SW 1271 (cell line): ENCODE measurements around the gene RPGRIP1.
"Not testable (repeated sequence)": the region's sequence is repeated elsewhere in the genome, so short reads cannot be mapped to it uniquely, and the experiment has no call there.

ENCODE experiments used
- DNase-seq, 2 experiments: peaks; one replicate each; lab custom pipeline; 2025; lab: John Stamatoyannopoulos, UW

RPGRIP1 gene

GRCh38 chr14:21299562-21300130, 19.8 kb downstream of the RPGRIP1 start:
- no peak for DNase-seq

DNA sequence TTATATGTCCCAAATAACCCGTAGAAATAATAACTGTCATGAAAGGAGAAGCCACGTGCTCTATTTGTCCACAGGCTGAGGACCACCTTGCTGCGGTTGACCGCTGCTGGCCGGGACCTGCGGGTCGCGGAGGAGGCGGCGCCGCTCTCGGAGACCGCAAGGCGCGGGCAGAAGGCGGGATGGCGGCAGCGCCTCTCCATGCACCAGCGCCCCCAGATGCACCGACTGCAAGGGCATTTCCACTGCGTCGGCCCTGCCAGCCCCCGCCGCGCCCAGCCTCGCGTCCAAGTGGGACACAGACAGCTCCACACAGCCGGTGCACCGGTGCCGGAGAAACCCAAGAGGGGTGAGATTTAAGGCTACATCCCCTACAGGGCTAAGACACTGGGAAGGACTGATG, 21.0 kb downstream of the RPGRIP1 start:
- no peak for DNase-seq

- no peak for DNase-seq
Measured at GRCh38 chr14:21302013-21302835, 22.3 kb downstream of the RPGRIP1 start.

GRCh38 chr14:21302836-21303140, 22.9 kb downstream of the RPGRIP1 start:
- not testable (repeated sequence) for DNase-seq

GRCh38 chr14:21307637-21308036, 27.8 kb downstream of the RPGRIP1 start:
- DNase-seq, result no peak

DNA sequence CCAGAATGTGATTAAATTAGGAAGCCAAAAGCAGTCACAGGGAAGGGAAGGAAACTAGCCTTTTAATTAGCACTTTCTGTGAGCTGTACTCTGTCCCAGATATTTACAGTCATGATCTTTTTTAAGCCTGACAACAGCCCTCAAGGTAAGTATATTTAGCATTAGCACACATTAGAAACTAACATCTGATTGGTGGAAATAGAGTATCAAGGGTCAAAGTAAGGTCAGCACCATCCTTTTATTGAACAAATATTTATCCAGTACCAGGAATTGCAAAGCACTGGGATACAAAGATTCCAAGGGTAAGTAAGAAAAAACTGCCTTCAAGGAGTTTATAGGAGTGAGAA, 28.2 kb downstream of the RPGRIP1 start:
- no peak for DNase-seq

DNA sequence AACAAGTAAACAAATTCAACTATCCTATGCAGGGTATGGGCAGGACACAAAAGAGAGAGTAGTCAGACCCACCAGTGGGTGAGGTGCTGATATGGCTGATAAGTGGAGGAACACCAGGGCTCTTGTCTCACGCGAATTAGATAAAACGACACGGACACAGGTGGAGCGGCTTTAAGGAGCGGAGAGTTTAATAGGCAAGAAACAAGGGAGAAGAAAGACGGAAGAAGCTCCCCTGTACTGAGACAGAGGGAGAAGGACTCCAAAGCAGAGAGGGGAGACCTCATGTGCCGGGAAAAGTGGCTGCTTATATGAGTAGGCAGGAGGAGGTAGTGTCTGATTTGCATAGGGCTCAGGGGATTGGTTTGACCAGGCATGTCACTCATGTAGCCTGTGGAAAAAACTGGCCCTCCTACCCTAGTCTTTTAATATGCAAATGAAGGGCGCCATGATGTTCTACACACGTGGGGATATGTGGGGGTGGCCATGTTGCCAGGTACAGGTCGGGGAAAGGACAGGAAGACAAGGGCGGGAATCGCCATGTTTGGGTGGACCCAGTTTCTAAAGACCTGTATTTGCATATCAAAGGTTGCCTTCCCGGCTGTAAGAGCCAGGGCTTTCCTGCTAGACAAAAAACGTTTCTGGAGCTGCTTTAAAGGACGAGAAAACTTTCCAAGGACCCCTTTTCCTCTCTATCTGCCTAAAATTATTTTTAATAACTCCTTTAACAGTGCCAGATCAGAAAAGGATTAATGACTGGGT, 28.8 kb downstream of the RPGRIP1 start:
- DNase-seq, result no peak

DNA sequence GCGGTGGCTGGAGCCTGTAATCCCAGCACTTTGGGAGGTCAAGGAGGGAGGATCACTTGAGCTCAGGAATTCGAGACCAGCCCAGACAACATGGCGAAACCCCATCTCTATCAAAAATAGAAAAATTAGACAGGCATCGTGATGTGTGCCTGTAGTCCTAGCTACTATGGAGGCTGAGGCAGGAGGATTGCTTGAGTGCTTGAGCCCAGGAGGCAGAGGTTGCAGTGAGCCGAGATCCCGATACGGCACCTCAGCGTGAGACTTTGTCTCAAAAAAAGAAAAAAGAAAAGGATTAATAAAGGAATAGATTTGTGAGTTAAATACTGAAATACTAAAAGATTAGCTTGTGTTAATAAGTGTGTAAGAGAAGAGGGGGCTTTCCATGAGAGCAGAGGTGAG, 29.4 kb downstream of the RPGRIP1 start:
- DNase-seq, result no peak

- DNase-seq, result no peak
Measured at GRCh38 chr14:21309956-21310355, 30.1 kb downstream of the RPGRIP1 start.

DNA sequence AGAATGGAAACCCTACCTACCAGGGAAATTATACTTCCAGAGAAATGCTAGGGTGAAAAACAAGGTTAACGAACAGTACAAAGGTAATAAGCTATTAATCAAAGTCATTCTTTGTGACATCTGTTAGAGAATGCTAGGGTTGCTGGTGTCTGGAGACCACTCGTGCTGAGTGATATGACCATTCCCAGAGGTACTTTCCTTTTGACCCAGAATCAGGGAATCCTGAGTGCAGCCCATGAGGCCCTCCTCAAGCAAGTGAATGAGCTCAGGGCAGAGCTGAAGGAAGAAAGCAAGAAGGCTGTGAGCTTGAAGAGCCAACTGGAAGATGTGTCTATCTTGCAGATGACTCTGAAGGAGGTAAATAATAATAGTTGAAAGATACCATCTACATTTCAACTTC, 31.7 kb downstream of the RPGRIP1 start:
- no peak for DNase-seq

DNA sequence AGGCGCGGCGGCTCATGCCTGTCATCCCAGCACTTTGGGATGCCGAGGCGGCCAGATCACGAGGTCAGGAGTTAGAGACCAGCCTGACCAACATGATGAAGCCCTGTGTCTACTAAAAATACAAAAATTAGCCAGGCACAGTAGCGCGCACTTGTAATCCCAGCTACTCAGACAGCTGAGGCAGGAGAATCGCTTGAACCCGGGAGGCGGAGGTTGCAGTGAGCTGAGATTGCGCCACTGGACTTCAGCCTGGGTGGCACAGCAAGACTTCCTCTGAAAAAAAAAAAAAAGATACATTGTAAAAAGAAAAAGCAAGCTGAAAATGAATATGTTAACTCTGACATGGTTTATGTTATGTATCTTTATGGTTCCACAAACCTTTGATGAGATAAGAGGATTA, 33.6 kb downstream of the RPGRIP1 start:
- no peak for DNase-seq

DNA sequence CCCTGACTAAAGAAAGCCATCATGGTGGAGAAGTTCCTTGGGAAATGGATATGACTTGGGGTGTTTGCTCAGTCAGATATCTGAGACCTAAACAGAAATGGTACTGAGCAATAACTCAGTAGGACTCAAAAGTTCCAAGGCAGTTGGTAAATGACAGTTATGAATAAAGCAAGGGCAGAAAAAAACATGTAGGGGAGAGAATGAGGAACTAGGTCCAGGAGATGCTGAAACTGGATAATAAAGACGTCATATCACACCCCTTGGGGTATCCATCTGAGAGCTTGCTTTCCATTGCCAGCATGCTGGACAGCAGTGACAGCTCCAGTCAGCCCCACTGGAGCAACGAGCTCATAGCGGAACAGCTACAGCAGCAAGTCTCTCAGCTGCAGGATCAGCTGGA, 37.5 kb downstream of the RPGRIP1 start:
- DNase-seq, result no peak

GRCh38 chr14:21320913-21321312, 41.0 kb downstream of the RPGRIP1 start:
- DNase-seq, result no peak

GRCh38 chr14:21322716-21323115, 42.8 kb downstream of the RPGRIP1 start:
- DNase-seq, result no peak

DNA sequence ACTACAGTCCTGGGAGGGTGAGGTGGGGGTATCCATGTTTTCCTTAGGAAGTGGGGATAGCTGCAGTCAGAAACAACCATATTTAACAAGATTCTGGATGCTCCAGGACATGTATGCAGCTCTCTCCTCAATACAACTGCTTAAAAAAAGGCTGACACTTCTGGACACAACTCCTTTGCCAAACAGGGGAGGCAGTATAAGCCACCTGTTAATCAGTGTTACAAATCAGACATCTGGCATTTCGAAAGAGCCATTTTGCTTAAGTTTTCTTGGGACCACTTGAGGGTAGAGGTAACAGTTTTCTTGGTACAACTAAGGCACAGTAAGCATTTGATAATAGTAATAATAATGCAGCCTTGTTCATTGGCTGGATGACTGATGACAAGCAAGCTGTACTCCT, 47.1 kb downstream of the RPGRIP1 start:
- no peak for DNase-seq
